ENCODE measurements around the gene PRDM10. TPM values are rescaled to one million over a fixed set of nuclear protein-coding genes. Genes with fewer than 3 reads are reported as not detected.

PRDM10 gene
- polyA plus RNA-seq, 1 donor from 2014 or later = 13.7 TPM

DNA sequence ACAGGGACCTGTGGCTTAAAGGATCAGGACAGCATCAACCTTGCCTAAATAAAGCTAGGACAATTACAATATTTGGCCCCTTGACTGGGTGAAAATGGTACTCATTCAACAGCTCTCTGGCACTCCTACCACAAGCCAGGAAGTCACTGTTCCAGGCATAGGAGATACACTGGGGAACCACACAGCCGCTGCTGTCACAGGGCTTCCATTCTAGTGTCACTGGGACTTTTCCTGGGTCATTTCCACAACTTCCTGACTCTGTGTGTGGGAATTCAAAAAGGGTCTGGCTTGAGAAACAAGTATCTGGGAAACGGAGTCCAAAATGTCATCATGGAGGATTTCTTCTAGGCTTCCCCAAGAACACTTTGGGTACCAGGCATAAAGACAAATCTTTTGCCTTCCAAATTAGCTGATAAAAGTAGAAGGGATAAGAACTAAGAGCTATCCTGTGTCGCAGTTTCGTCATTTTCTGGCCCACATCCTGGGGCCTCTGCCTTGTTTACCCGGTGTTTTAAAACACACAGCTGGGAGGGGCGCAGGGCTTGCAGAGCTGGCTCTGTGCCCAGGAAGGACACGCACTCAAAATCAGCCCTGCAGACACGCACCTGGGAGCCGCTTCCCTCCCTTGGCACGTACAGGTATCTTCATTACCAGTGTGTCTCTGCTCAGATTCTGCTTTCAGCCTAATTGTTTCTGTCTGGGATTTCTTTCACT is 149.0 kb downstream of the PRDM10 start:
- Histone ChIP-seq H4K20me1 (ENCODE audit: insufficient read depth) (no peaks in the 10 kb centered on the region), H3F3A (ENCODE audit: insufficient read depth, low read length, poor library complexity, severe bottlenecking) (no peaks in the 10 kb centered on the region), H3K27ac (ENCODE audit: low read length) (no peak overlapping the region), H3K36me3 (ENCODE audit: insufficient read depth, low read length) (no peaks in the 10 kb centered on the region), H3K27me3 (ENCODE audit: insufficient read depth, low read depth, low read length) (no peaks in the 10 kb centered on the region), H3K4me2 (ENCODE audit: low read length) (no peak overlapping the region), H3K9ac (ENCODE audit: low read length) (no peak overlapping the region), H3K4me3 (ENCODE audit: low read length) (no peak overlapping the region), H2AFZ (ENCODE audit: low read depth, low read length) (no peak overlapping the region), H3K79me2 (replicated peaks; ENCODE audit: insufficient read depth, low read length) (no peaks in the 10 kb centered on the region), H3K9me3 (ENCODE audit: low read length) (no peaks in the 10 kb centered on the region), H3K9me2 (ENCODE audit: insufficient read depth, low read length) (no peaks in the 10 kb centered on the region)
- TF ChIP-seq TAF1 (IDR thresholded peaks at IDR 0.05; ENCODE audit: low read depth) = no peak
- no peak for TF ChIP-seq MXI1 (conservative IDR thresholded peaks at IDR 0.05; ENCODE audit: poor library complexity, severe bottlenecking)

DNA sequence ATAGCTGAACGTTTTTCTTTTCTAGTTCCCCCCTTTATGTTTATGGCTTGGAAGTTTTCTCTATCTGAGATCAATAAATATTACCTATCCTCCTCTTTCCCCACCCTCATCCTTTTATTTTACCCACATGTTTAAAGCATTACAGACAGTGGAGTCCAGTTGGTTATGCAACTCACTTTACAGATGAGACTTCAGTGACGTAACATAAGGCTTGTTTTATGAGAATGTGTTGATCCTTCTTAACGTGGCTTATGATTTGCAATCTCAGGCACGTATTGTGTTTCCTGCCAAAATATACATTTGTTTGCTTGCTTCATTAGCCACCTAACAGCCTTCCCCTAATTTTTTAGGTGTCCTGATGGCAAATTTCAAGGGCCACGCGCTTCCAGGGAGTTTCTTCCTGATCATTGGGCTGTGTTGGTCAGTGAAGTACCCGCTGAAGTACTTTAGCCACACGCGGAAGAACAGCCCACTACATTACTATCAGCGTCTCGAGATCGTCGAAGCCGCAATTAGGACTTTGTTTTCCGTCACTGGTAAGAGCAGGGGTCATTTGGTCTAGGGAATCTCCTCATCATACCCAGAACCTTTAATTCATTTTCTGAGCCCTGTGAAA is 150.4 kb downstream of the PRDM10 start:
- Histone ChIP-seq H3K9ac (ENCODE audit: low read length) (no peak overlapping the region), H3K27ac (ENCODE audit: low read length) (no peak overlapping the region), H3K9me3 (ENCODE audit: low read length) (no peaks in the 10 kb centered on the region), H3K4me3 (ENCODE audit: low read length) (no peak overlapping the region), H3K9me2 (ENCODE audit: insufficient read depth, low read length) (no peaks in the 10 kb centered on the region), H3K79me2 (replicated peaks; ENCODE audit: insufficient read depth, low read length) (no peaks in the 10 kb centered on the region), H3K36me3 (ENCODE audit: insufficient read depth, low read length) (no peaks in the 10 kb centered on the region), H3K4me2 (ENCODE audit: low read length) (no peak overlapping the region), H4K20me1 (ENCODE audit: insufficient read depth) (no peaks in the 10 kb centered on the region), H3K27me3 (ENCODE audit: insufficient read depth, low read depth, low read length) (no peaks in the 10 kb centered on the region), H2AFZ (ENCODE audit: low read depth, low read length) (no peak overlapping the region), H3F3A (ENCODE audit: insufficient read depth, low read length, poor library complexity, severe bottlenecking) (no peaks in the 10 kb centered on the region)
- no peak for TF ChIP-seq TAF1 (IDR thresholded peaks at IDR 0.05; ENCODE audit: low read depth)
- no peak for TF ChIP-seq MXI1 (conservative IDR thresholded peaks at IDR 0.05; ENCODE audit: poor library complexity, severe bottlenecking)
- TF ChIP-seq EP300 (conservative IDR thresholded peaks at IDR 0.05; ENCODE audit: poor library complexity, severe bottlenecking) = no peak
- TF ChIP-seq EZH2 (IDR thresholded peaks at IDR 0.05; ENCODE audit: borderline replicate concordance, insufficient read depth, low read length, poor library complexity, severe bottlenecking) = no peak
- TF ChIP-seq REST (IDR thresholded peaks at IDR 0.05; ENCODE audit: borderline replicate concordance) = no peak
- no peak for TF ChIP-seq RAD21 (conservative IDR thresholded peaks at IDR 0.05)
- TF ChIP-seq SMC3 (conservative IDR thresholded peaks at IDR 0.05; ENCODE audit: poor library complexity) = no peak
- TF ChIP-seq CTCF (IDR thresholded peaks at IDR 0.05; ENCODE audit: poor library complexity, severe bottlenecking) = no peak
- no peak for TF ChIP-seq POLR2AphosphoS5 (IDR thresholded peaks at IDR 0.05)

Other genes starting within 250 kb of the PRDM10 start
- not detected in 2 replicates for gene TMEM45B, start 187.0 kb downstream of the PRDM10 start, polyA plus RNA-seq
- gene NFRKB, start 107.3 kb downstream of the PRDM10 start, polyA plus RNA-seq = 26.6 and 26.7 TPM in 2 replicates
- gene APLP2, start 67.1 kb upstream of the PRDM10 start, polyA plus RNA-seq = 222 and 226 TPM in 2 replicates
- not detected in 2 replicates for gene ST14, start 156.9 kb upstream of the PRDM10 start, polyA plus RNA-seq